GM12891 (cell line): ENCODE results near the gene DNHD1. TPM values are rescaled to one million over a fixed set of nuclear protein-coding genes. Genes with fewer than 3 reads are reported as not detected.

Source experiments
- DNase-seq: peaks from one replicate; pipeline ENCODE4 v3.0.0; 2011; ENCODE audit warnings: low spot score; ENCODE audit not compliant: insufficient read length
- FAIRE-seq: peaks from 2 replicates; lab custom pipeline; 2011; peaks lifted over from hg19 to GRCh38; lab: Jason Lieb, UNC
- PAX5 ChIP-seq: IDR thresholded peaks from 2 replicates; pipeline ENCODE4 v1.6.1; 2011; ENCODE audit warnings: low read length, moderate library complexity, mild to moderate bottlenecking; ENCODE audit not compliant: insufficient read depth, severe bottlenecking
- POLR2A ChIP-seq: IDR thresholded peaks from 2 replicates; pipeline ENCODE4 v1.6.1; 2011; ENCODE audit warnings: low read depth, low read length, control low read depth
- POLR2AphosphoS5 ChIP-seq: IDR thresholded peaks from 2 replicates; pipeline ENCODE4 v1.6.1; 2011; ENCODE audit warnings: low read depth, low read length, control low read depth
- POU2F2 ChIP-seq: IDR thresholded peaks from 2 replicates; pipeline ENCODE4 v1.6.1; 2011; ENCODE audit warnings: low read depth, mild to moderate bottlenecking, control low read depth, low read length, moderate library complexity
- SPI1 ChIP-seq: IDR thresholded peaks from 2 replicates; pipeline ENCODE4 v1.6.1; 2011; ENCODE audit warnings: low read depth, low read length, control low read depth
- TAF1 ChIP-seq: IDR thresholded peaks from 2 replicates; pipeline ENCODE4 v1.6.1; 2011; ENCODE audit warnings: low read depth, low read length, control low read depth
- polyA plus RNA-seq: library from polyadenylated mRNA; unstranded; fragments of >200 nt; gene quantifications from one replicate; pipeline ENCODE4 v1.2.1, GENCODE V29; 2012; ENCODE audit warnings: low read depth, missing spikeins, inconsistent platforms; ENCODE audit not compliant: missing spikeins

DNHD1 gene
- 11.9 TPM for polyA plus RNA-seq

GRCh38 chr11:6497069-6497839 is at the start of gene DNHD1:
Gene DNHD1, plus strand, starts transcription at chr11:6497280. Its CDS starts 936 bp downstream, at chr11:6498216.
- DNase-seq (no peak), FAIRE-seq (no peak)
- TF ChIP-seq SPI1, result no peak
- no peak for TF ChIP-seq POLR2AphosphoS5
- TF ChIP-seq POLR2A, result no peak
- TF ChIP-seq PAX5, result no peak
- no peak for TF ChIP-seq POU2F2
- no peak for TF ChIP-seq TAF1

DNA sequence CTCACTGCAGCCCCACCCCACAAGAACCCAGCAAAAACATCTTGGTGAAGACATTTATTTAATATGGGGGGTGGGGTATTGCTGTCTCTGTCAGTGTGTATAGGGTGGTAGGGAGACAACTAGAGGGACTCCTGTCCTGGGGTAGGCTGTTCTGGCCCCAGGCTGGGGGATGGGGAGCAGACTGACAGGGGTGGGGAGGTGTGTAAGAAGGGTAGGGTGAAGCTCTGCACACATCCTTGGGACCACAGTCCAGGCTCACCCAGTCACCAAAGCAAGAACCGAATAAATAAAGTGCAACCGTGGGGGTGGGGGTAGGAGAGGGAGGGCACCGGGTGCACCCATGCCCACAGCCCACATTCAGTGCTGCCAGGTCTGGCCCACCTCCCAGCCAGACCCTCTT is 48.5 kb upstream of the DNHD1 start:
- DNase-seq, result no peak
- FAIRE-seq, result no peak
- no peak for TF ChIP-seq POLR2A
- no peak for TF ChIP-seq PAX5
- no peak for TF ChIP-seq SPI1
- TF ChIP-seq POU2F2, result no peak
- TF ChIP-seq TAF1, result no peak
- no peak for TF ChIP-seq POLR2AphosphoS5

- DNase-seq, result no peak
- no peak for FAIRE-seq
Observed at GRCh38 chr11:6452219-6452618, 44.9 kb upstream of the DNHD1 start.

DNA sequence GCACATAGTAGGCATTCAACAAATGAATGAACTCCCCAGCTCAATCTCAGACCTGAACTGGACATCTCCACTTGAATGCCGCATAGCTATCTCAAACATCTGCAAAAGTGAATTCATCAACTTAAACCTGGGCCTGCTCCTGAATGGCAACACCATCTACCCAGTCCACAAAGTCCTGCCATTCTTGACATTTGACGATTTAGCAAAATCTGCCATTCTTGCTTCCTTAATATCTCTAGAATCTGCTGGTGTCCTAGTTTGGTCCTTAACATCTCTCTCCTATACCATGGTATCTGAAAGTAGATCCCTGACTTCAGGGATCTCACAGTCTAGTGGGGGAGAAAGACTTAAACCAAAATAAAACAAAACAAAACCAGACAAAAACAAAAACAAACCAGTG is 43.9 kb upstream of the DNHD1 start:
- TF ChIP-seq TAF1, result no peak
- no peak for TF ChIP-seq POLR2AphosphoS5
- no peak for TF ChIP-seq POLR2A
- TF ChIP-seq POU2F2, result no peak
- DNase-seq (no peak), FAIRE-seq (no peak)

More at GRCh38 chr11:6452219-6452618, 44.9 kb upstream of the DNHD1 start:
- no peak for TF ChIP-seq TAF1
- TF ChIP-seq PAX5, result no peak
- TF ChIP-seq POLR2A, result no peak
- TF ChIP-seq POLR2AphosphoS5, result no peak
- TF ChIP-seq POU2F2, result no peak
- TF ChIP-seq SPI1, result no peak

DNA sequence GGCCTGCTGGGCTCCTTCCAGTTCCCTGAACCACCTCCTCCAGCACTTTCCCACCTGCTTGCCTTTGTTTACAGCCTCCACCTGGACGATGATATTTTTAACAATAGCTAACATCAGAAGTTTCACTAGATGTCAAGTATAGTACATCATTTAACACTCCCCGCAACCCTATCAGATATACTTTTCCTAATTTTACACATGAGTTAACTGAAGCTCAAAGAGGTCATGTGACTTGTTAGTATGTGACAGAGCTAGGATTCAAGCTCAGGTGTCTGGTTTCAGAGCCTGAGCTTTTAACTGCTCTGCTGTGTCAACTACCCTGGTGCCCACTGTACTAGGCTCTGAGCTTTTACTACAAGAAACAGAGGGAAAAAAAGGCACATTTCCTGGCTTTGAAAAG is 42.0 kb upstream of the DNHD1 start:
- FAIRE-seq (no peak), DNase-seq (no peak)
- no peak for TF ChIP-seq SPI1
- no peak for TF ChIP-seq TAF1
- TF ChIP-seq POLR2A, result no peak
- no peak for TF ChIP-seq PAX5
- TF ChIP-seq POU2F2, result no peak
- TF ChIP-seq POLR2AphosphoS5, result no peak

- DNase-seq (no peak), FAIRE-seq (no peak)
- TF ChIP-seq POLR2AphosphoS5 (no peak), POLR2A (no peak), TAF1 (no peak), PAX5 (no peak), SPI1 (no peak), POU2F2 (no peak)
Observed at GRCh38 chr11:6456361-6457073, 40.6 kb upstream of the DNHD1 start.

DNA sequence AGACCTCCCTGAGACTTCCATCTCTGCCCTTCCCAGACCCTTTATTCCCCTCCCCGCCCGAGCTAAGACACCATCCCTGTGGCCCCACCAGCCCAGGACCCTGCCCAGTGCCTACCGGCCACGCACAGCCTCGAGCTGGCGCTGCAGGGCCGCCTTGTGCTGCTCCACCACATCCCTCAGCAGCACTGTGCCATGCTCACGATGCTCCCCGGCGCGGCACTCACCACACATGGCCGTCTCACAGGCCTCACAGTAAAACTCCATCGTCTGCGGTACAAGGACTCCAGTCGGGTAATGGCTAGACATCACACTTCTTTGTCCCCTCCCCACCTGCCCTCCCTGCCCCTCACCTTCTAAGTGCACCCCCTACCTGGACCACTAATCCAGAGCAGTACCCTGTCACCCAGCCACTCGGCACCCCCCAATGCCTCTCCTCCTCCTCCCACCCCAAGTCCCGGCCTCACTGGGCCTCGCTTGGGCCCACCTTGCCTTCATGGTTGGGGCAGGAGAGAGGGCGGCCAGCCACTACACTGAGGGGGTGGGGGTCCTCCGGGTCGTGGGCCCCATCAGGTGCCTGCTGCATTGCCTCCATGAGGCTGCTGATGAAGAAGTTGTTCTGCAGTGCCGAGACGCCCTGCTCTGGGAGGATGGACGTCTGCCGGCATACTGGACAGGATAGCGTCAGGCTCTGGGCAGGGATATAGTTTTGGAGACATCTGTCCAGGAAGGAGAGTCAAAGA is 39.3 kb upstream of the DNHD1 start:
- no peak for FAIRE-seq
- no peak for TF ChIP-seq SPI1
- no peak for TF ChIP-seq POLR2AphosphoS5
- no peak for TF ChIP-seq POU2F2
- TF ChIP-seq POLR2A, result no peak
- no peak for TF ChIP-seq TAF1
- TF ChIP-seq PAX5, result no peak
- DNase-seq, result no peak

- TF ChIP-seq TAF1, result no peak
- TF ChIP-seq PAX5, result no peak
- TF ChIP-seq POU2F2, result no peak
- no peak for TF ChIP-seq POLR2AphosphoS5
- DNase-seq, result no peak
- no peak for FAIRE-seq
Observed at GRCh38 chr11:6458352-6459098, 38.6 kb upstream of the DNHD1 start.
